ENCODE results near the gene ATP6V0B.

ATP6V0B gene

GRCh38 chr1:43957407-43958040 is 17.2 kb upstream of the ATP6V0B start:
- DNase-seq (ENCODE audit: low spot score): no peak
- ChIA-PET CTCF (interaction anchor here (0.6 kb wide), 1 partner anchor 56 kb away, joined by 9 read pairs; no protein-coding TSS in a partner anchor), POLR2A (ENCODE audit: low non-redundant PET) (no interaction called here)
- no peak for TF ChIP-seq CTCF (conservative IDR thresholded peaks at IDR 0.05; ENCODE audit: low read depth)
- H3K27ac ChIP-seq: peak overlapping the region; percentile 66

- no peak for TF ChIP-seq CTCF (conservative IDR thresholded peaks at IDR 0.05; ENCODE audit: low read depth)
- DNase-seq (ENCODE audit: low spot score): no peak
- H3K27ac ChIP-seq: peak overlapping the region; percentile 66
- ChIA-PET CTCF (interaction anchor here (0.6 kb wide), 1 partner anchor 57 kb away, joined by 9 read pairs; no protein-coding TSS in a partner anchor), POLR2A (ENCODE audit: low non-redundant PET) (no interaction called here)
These were observed 16.2 kb upstream of the ATP6V0B start for GRCh38 chr1:43958351-43959255.

GRCh38 chr1:43960798-43961197 is 14.0 kb upstream of the ATP6V0B start:
- no peak for TF ChIP-seq CTCF (conservative IDR thresholded peaks at IDR 0.05; ENCODE audit: low read depth)
- CTCF ChIA-PET: interaction anchor here (0.6 to 0.8 kb wide), 2 partner anchors 15 to 198 kb away, joined by 3 read pairs; no protein-coding TSS in a partner anchor
- no peak overlapping the region for H3K27ac ChIP-seq
- POLR2A ChIA-PET (ENCODE audit: low non-redundant PET): no interaction called here
- no peak for DNase-seq (ENCODE audit: low spot score)

- ChIA-PET CTCF (no interaction called here), POLR2A (ENCODE audit: low non-redundant PET) (no interaction called here)
- no peak overlapping the region for H3K27ac ChIP-seq
- TF ChIP-seq CTCF (conservative IDR thresholded peaks at IDR 0.05; ENCODE audit: low read depth): no peak
- DNase-seq (ENCODE audit: low spot score): no peak
These were observed 13.1 kb upstream of the ATP6V0B start for GRCh38 chr1:43961692-43962091.

GRCh38 chr1:43962324-43962723 is 12.4 kb upstream of the ATP6V0B start:
- H3K27ac ChIP-seq: no peak overlapping the region
- DNase-seq (ENCODE audit: low spot score): no peak
- CTCF ChIA-PET: no interaction called here
- POLR2A ChIA-PET (ENCODE audit: low non-redundant PET): no interaction called here
- no peak for TF ChIP-seq CTCF (conservative IDR thresholded peaks at IDR 0.05; ENCODE audit: low read depth)

- POLR2A ChIA-PET (ENCODE audit: low non-redundant PET): no interaction called here
- DNase-seq (ENCODE audit: low spot score): no peak
- no peak for TF ChIP-seq CTCF (conservative IDR thresholded peaks at IDR 0.05; ENCODE audit: low read depth)
- H3K27ac ChIP-seq: peak overlapping the region; percentile 4; the same call in 1 of the 2 replicates
- CTCF ChIA-PET: no interaction called here
These were observed 11.8 kb upstream of the ATP6V0B start for GRCh38 chr1:43963006-43963405.
